ENCODE results near the gene TPRKB. TPM values are rescaled to one million over a fixed set of nuclear protein-coding genes. Genes with fewer than 3 reads are reported as not detected.
"Not testable (repeated sequence)": the region's sequence is repeated elsewhere in the genome, so short reads cannot be mapped to it uniquely, and the experiment has no call there.

The TPRKB gene
- total RNA-seq, 2 donors from 2014 or later: 21.6 to 28.3 TPM

- Histone ChIP-seq H3K4me3 (no peak overlapping the region), H3K27ac (no peak overlapping the region), H3K4me1 (peaks cover 0 to 4% of the 10 kb centered on the region in 2 donors)
Observed at GRCh38 chr2:73704285-73704684, 32.9 kb downstream of the TPRKB start.

GRCh38 chr2:73703675-73704074 lies 33.5 kb downstream of the TPRKB start:
- Histone ChIP-seq H3K27ac (no peak overlapping the region), H3K4me1 (peaks cover 0 to 4% of the 10 kb centered on the region in 2 donors), H3K9me3 (no peaks in the 10 kb centered on the region), H3K36me3 (no peaks in the 10 kb centered on the region), H3K27me3 (no peaks in the 10 kb centered on the region), H3K4me3 (no peak overlapping the region)
- DNase-seq (ENCODE audit: low spot score): no peak
- no peak for TF ChIP-seq CTCF (IDR thresholded peaks at IDR 0.05)

More at GRCh38 chr2:73704285-73704684, 32.9 kb downstream of the TPRKB start:
- Histone ChIP-seq H3K36me3 (no peaks in the 10 kb centered on the region), H3K9me3 (no peaks in the 10 kb centered on the region), H3K27me3 (no peaks in the 10 kb centered on the region)
- no peak for DNase-seq (ENCODE audit: low spot score)
- TF ChIP-seq CTCF (IDR thresholded peaks at IDR 0.05): no peak

- H3K36me3 ChIP-seq; H3K9me3 ChIP-seq; H3K4me1 ChIP-seq; H3K27me3 ChIP-seq; DNase-seq (ENCODE audit: low spot score); H3K4me3 ChIP-seq; H3K27ac ChIP-seq: not testable (repeated sequence)
Observed at GRCh38 chr2:73702852-73703493, 34.2 kb downstream of the TPRKB start.

- no peak for DNase-seq (ENCODE audit: low spot score)
- peaks cover 0 to 4% of the 10 kb centered on the region in 2 donors for H3K4me1 ChIP-seq
- H3K27ac ChIP-seq: no peak overlapping the region
- TF ChIP-seq CTCF (IDR thresholded peaks at IDR 0.05): no peak
- H3K9me3 ChIP-seq: no peaks in the 10 kb centered on the region
- no peaks in the 10 kb centered on the region for H3K36me3 ChIP-seq
- H3K27me3 ChIP-seq: no peaks in the 10 kb centered on the region
- no peak overlapping the region for H3K4me3 ChIP-seq
Observed at GRCh38 chr2:73701968-73702665, 35.0 kb downstream of the TPRKB start.

GRCh38 chr2:73701448-73701765 lies 35.7 kb downstream of the TPRKB start:
- not testable (repeated sequence) for H3K36me3 ChIP-seq; H3K27me3 ChIP-seq; H3K4me1 ChIP-seq; DNase-seq (ENCODE audit: low spot score); H3K9me3 ChIP-seq; H3K27ac ChIP-seq; H3K4me3 ChIP-seq

GRCh38 chr2:73700661-73701447 lies 36.3 kb downstream of the TPRKB start:
- Histone ChIP-seq H3K4me3 (no peak overlapping the region), H3K4me1 (peaks cover 0 to 4% of the 10 kb centered on the region in 2 donors), H3K9me3 (no peaks in the 10 kb centered on the region), H3K36me3 (no peaks in the 10 kb centered on the region), H3K27ac (no peak overlapping the region), H3K27me3 (no peaks in the 10 kb centered on the region)
- no peak for DNase-seq (ENCODE audit: low spot score)
- TF ChIP-seq CTCF (IDR thresholded peaks at IDR 0.05): no peak
